GM15510 (cell line): Measurements from ENCODE around the gene VWA5B1.

Experiments used
- POLR2A ChIP-seq: IDR thresholded peaks from 3 replicates; pipeline ENCODE4 v1.6.1; 2011; ENCODE audit warnings: borderline replicate concordance; ENCODE audit not compliant: insufficient read length; ENCODE audit errors: extremely low read depth

Gene VWA5B1

GRCh38 chr1:20302108-20302471 is 11.4 kb downstream of the VWA5B1 start:
- TF ChIP-seq POLR2A = no peak

- no peak for TF ChIP-seq POLR2A
Measured at GRCh38 chr1:20307026-20307425, 16.4 kb downstream of the VWA5B1 start.

GRCh38 chr1:20308569-20308968 is 17.9 kb downstream of the VWA5B1 start:
- TF ChIP-seq POLR2A = no peak

- no peak for TF ChIP-seq POLR2A
Measured at GRCh38 chr1:20311289-20311688, 20.6 kb downstream of the VWA5B1 start.

- TF ChIP-seq POLR2A = no peak
Measured at GRCh38 chr1:20312310-20312709, 21.6 kb downstream of the VWA5B1 start.

GRCh38 chr1:20312818-20313217 is 22.1 kb downstream of the VWA5B1 start:
- TF ChIP-seq POLR2A = no peak

GRCh38 chr1:20317471-20317870 is 26.8 kb downstream of the VWA5B1 start:
- no peak for TF ChIP-seq POLR2A

GRCh38 chr1:20318521-20318920 is 27.8 kb downstream of the VWA5B1 start:
- TF ChIP-seq POLR2A = no peak

GRCh38 chr1:20318971-20319370 is 28.3 kb downstream of the VWA5B1 start:
- TF ChIP-seq POLR2A = no peak

GRCh38 chr1:20319456-20320220 is 29.0 kb downstream of the VWA5B1 start:
- no peak for TF ChIP-seq POLR2A

- no peak for TF ChIP-seq POLR2A
Measured at GRCh38 chr1:20320704-20321103, 30.0 kb downstream of the VWA5B1 start.

GRCh38 chr1:20321573-20321972 is 30.9 kb downstream of the VWA5B1 start:
- TF ChIP-seq POLR2A = no peak

GRCh38 chr1:20322081-20322824 is 31.6 kb downstream of the VWA5B1 start:
- TF ChIP-seq POLR2A = no peak

- no peak for TF ChIP-seq POLR2A
Measured at GRCh38 chr1:20322825-20323612, 32.3 kb downstream of the VWA5B1 start.

- TF ChIP-seq POLR2A = no peak
Measured at GRCh38 chr1:20323613-20323920, 32.9 kb downstream of the VWA5B1 start.
